ENCODE measurements around the gene NLGN1.

NLGN1 gene

DNA sequence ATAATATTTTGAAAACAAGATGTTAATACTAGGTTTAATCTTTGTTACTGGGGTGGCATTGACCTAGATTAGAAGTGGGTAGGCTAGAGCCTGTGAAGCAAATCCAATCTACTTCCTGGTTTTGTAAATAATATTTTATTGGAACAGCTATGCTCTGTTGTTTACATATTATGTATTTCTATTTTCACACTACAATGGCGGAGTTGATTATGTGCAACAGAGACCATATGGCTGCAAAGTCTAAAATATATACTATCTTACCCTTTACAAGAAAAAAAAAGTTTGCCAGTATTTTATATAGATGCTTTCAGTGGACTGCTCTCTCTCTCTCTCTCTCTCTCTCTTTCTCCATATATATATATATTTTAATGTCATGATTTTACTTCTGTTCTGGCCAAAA is 244.2 kb downstream of the NLGN1 start:
- no peak for DNase-seq

DNA sequence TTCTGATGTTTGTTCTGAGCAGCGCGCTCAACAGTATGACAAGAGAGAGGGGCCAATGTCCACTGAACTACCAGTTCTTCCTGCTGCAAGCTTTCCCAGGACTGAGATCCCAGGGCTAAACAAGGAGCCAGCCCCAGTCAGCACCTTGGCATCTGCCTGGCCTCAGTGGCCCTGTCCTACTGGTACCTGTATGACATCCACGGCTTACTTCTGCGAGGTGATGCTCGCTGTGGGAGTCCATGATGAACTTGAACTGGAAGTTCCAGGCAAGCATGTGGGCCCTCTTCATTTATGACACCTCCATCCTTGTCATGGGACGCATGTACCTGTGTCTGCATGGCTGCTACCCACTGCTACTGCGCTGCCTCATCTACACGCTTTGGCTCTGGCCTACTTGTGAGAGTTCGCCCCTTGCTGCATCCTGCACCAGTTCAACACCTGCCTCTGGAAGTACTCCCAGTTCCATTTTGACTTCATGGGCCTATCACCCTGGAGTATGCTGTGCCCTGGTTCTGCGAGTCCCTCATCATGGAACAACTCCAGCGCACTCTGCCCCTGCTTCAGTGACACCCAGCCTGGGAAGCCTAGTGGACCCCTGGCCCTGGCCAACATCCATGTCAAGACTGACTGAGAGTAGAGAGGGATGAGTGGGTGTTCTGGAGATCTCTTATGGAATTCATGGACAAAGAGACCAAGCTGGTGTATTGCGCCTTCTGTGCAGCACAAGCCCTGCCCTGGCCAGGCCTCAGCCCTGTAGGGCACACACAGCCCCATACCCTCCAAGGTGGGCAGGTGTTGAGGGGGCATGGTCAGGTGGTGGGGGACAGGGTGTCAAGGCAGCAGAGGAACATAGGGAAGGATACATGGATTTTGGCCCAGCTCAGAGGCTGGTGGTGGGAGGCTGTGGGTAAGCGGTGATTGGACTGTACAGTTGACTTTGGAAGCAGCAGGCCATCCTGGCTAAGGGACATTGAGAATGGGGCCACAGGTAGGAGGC is 246.8 kb downstream of the NLGN1 start:
- DNase-seq = no peak

GRCh38 chr3:173650596-173650995 is 253.1 kb downstream of the NLGN1 start:
- DNase-seq = no peak

DNA sequence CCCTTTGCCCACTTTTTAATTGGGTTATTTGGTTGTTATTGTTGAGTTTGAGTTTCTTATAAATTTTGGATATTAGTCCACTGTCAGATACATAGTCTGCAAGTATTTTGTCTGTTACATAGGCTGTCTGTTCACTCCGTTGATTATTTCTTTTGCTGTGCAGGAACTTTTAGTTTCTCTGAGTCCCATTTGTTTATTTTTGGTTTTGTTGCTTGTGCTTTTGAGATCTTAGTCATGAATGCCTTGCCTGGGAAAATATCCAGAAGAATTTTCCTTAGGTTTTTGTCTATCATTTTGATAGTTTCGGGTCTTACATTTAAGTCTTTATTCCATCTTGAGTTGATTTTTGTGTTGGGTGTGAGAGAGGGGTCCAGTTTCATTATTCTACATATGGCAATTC is 254.5 kb downstream of the NLGN1 start:
- DNase-seq = no peak

DNA sequence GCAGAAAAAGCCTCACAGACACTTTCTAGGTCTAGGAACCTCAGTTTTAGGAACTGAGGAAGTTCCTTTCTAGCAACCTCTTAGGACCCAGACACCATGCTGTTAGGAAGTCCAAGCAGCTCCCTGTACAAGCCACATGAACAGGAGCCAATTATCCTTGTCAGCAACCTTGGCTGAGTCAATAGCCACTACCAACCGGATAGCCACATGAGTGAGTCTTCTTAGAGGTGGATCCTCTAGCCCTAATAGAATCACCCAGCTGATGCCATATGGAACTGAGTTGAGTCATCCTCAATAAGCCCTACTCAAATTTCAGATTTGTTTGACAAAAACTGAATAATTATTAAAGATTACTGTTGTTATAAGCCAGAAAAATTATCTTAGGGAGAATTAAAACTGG is 256.2 kb downstream of the NLGN1 start:
- DNase-seq = no peak

- DNase-seq = no peak
These were observed 262.4 kb downstream of the NLGN1 start for GRCh38 chr3:173659972-173660371.

DNA sequence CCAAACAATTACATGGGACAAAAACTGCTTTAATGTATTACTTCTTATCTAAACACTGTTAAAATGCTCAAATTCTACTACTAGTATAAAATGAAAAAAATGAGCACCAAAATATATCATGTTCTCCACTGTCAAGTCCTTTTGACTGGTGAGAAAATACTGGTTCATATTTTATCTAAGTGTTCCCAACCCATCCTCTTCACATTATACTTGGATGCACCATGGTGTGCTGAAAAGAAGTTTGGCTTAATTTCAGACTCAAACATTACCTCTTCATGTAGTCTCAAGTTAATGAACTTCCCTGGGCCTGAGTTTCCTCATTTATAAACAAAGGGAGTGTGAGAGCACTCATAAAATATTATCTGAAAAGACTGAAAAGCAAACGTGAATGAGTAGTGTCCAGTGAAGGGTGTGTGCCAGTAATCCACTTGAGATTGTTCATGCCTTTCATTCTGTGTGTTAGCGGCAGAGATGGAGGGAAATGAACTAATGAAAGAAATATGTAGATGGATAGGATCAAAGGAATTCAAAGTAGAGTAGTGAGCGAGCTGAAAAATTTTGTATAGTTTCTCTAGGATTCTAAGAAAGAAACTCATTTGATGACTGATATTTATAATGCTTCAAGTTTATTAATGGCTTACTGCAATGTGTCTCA is 263.2 kb downstream of the NLGN1 start:
- no peak for DNase-seq

DNA sequence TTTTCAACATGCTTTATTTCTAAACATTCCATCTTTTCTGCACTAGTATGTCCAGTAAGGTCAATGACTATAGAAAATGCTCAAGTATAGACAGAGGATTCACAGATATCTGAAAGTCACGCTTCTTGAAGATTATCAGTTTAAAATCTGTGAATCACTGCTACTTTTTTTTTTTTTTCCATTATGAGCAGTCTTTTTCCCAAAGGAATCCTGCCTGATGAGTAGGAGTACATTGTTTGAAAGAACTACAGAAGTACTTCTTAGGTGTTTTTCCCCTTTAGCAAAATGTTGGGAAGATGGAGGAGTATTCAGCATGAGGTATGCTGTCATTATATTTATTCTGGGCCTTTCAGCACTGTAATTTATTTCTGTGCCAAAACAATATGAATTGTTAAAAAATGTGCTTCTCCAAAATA is 266.2 kb downstream of the NLGN1 start:
- DNase-seq = no peak

- no peak for DNase-seq
These were observed 278.6 kb downstream of the NLGN1 start for GRCh38 chr3:173676094-173676493.

GRCh38 chr3:173681188-173681678 is 283.7 kb downstream of the NLGN1 start:
- no peak for DNase-seq

GRCh38 chr3:173685456-173685855 is 287.9 kb downstream of the NLGN1 start:
- no peak for DNase-seq

DNA sequence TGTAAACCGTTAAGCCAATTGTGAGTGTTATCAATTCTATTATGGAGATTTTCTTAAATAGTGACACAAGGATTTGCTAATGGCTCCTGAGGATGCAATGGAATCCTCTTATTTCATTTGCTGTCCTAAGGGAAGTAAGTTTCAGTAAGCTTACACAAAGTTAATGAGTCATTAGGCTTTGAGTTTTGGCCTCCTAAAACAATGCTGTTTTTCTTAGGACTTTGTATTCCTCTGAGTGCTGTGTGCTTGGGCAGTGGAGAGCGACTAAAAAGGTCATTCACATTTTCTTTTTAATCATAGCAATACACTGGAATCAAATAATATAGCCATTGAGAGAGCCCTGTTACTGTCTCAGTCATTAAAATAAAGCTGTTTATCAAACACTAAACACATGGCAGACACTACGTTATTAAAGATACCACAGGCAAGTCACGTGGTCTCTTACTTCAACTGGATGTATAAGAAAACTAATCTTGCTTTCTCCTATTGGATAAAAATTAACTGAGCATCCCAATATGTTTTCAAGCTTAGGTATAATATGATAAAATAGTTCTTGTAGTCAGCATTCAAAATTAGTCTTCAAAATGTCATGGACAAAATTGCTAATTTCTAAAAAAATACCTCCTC is 290.8 kb downstream of the NLGN1 start:
- no peak for DNase-seq

DNA sequence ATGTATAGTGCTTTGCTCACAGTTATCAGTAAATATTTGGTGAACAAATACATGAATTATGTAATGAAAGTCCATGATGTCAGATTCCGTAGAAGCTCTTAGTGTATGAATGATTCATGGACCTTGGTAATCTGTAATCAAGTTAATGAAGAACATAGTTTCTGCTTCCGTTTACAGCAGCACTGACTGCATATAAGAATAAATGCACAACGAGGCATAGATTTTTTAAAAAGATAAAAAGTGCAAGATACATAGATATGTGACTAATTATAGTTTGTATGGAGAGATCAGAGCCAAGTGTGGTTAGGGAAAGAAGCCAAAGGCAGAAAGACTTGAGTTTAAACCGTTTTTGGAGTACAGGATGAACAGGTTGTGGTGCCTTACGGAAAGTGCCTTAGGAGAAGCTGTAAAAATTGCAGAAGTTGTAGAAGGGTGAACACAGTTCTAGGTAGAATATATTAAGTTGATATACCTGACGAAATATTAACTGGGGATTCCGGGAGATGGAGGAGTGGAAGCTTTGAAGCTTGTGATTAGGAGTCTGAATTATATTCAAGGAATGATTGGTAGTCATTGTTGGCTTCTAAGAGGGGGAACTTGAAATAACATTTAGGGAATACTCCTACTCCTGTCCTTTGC is 293.1 kb downstream of the NLGN1 start:
- DNase-seq = no peak

GRCh38 chr3:173699353-173699752 is 301.8 kb downstream of the NLGN1 start:
- no peak for DNase-seq

DNA sequence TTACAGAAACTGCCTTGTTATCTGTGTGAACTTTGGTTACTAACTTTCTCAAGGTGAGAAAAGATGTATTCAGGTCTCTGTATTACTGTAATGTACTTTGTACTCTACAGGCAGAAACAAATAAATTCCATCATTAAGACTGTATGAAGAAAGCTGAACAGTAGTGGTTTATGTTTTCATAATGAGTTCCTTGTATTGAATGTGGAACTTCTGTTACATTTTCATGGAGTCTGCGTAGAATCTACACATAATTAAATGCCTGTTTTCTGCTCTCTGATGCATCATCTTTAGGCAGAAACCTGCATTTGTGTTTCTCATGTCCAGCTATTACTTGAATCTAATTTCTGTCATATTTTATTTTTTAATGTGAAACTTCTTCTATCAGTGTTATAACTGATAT is 302.8 kb downstream of the NLGN1 start:
- no peak for DNase-seq

DNA sequence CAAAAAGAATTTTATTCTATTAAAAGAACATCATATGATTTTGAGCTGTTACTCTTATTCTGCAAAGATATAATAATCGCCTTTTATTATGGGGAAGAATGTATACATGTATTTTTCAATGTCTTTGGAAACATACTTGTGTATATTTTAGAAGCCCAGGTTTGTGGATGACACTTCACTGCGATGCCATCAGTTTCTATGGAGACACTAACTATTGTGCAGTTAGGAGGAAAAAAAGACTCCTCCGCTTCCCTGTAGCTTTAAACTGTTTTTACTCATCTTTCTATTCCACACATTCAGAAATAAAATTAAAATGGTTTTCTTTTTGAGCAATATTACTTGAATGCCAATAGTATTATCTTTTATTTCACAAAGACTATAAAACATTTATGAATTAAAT is 305.0 kb downstream of the NLGN1 start:
- DNase-seq = no peak

DNA sequence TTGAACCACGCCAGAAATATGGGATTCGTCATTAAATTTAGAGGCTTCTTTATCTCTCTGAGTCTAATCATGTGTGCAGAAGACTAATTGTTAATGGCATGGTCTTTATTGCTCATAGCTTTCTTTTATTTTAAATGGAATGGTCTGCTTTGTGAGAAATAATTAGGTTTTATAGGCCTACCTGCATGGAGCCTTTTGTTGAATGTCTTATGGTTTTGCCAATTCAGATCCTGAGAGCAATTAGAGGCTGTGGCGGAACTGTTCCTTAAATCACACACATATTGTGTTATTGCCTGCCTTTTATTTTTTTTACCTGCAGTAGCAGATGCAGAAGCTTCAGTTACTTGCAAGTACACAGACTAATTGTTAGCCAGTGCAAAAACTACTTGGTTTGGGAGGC is 306.2 kb downstream of the NLGN1 start:
- DNase-seq = no peak

DNA sequence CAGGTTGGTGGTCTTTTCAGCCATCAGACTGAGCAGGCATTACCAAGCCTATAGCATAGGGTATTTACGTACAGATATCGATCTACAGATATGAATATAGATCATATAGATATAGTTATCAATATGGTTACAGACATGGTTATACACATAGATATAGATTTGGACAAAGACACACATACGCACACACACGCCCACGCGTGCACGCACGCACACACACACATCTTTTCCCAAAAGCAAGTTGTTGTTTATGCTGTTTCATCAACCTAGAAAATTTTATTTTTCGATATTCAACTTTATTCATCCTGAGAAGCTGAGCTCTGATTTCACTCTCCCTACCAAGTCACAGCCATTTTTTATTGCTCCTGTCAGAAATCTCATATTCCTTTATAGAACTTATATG is 309.1 kb downstream of the NLGN1 start:
- no peak for DNase-seq

DNA sequence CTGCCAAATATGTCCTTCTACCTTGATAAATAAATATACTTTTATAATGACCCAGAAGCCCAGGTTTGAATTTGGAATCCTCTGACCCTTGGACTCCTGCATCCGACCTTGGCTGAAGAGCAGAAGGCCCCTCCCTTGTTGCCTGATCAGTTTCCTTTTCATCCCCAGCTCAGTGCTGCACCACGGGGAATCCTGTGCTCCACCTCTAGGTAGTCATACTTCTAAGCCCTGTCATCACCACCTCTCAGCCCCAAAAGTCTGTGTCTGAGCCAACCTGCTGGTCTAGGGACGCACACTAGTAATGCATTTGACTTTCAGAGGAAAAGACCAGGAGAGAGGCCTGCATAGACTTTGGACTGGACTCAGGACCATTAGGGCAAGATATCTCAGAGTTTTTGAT is 310.6 kb downstream of the NLGN1 start:
- no peak for DNase-seq

- no peak for DNase-seq
These were observed 311.5 kb downstream of the NLGN1 start for GRCh38 chr3:173709026-173709425.

- DNase-seq = no peak
These were observed 314.1 kb downstream of the NLGN1 start for GRCh38 chr3:173711619-173712018.

DNA sequence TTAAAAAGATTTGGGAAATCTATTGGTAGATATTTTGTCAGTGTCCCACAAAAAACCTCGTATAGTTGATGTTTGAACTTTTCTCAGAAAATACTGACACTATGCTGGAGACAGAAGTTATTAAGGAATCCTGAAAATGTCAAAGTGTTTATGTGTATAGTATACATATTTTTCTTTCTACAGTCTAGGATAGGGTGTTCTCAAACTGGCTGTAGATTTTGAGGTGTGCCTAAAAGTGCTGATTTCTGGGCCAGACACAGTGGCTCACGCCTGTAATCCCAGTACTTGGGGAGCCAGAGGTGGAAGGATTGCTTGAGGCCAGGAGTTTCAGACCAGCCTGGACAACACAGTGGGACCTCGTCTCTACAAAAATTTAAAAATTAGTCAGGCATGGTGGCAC is 322.0 kb downstream of the NLGN1 start:
- no peak for DNase-seq

- DNase-seq = no peak
These were observed 328.0 kb downstream of the NLGN1 start for GRCh38 chr3:173725507-173725906.
